Measurements from ENCODE around the gene CCDC7. TPM values are rescaled to one million over a fixed set of nuclear protein-coding genes. Genes with fewer than 3 reads are reported as not detected.
"Not testable (repeated sequence)": the region's sequence is repeated elsewhere in the genome, so short reads cannot be mapped to it uniquely, and the experiment has no call there.

CCDC7 gene
- total RNA-seq, 1 experiment from 2014 or later: 4.0 TPM

GRCh38 chr10:32877915-32878314, 432.0 kb downstream of the CCDC7 start:
- no peaks in the 10 kb centered on the region for H3K27me3 ChIP-seq
- H3K4me3 ChIP-seq: no peak overlapping the region
- no peaks in the 10 kb centered on the region for H3K36me3 ChIP-seq
- no peak for DNase-seq
- peaks cover 4% of the 10 kb centered on the region; the same call in 1 of the 2 replicates for H3K9me3 ChIP-seq

GRCh38 chr10:32878646-32879045, 432.7 kb downstream of the CCDC7 start:
- Histone ChIP-seq H3K9me3 (peaks cover 4% of the 10 kb centered on the region; the same call in 1 of the 2 replicates), H3K27me3 (no peaks in the 10 kb centered on the region), H3K36me3 (no peaks in the 10 kb centered on the region), H3K4me3 (no peak overlapping the region)
- no peak for DNase-seq

- Histone ChIP-seq H3K36me3 (no peaks in the 10 kb centered on the region), H3K27me3 (no peaks in the 10 kb centered on the region), H3K4me3 (no peak overlapping the region), H3K9me3 (no peaks in the 10 kb centered on the region)
- DNase-seq: no peak
Observed at GRCh38 chr10:32882076-32882475, 436.1 kb downstream of the CCDC7 start.

- Histone ChIP-seq H3K9me3 (no peaks in the 10 kb centered on the region), H3K36me3 (peaks cover 2% of the 10 kb centered on the region), H3K27me3 (no peaks in the 10 kb centered on the region), H3K4me3 (no peak overlapping the region)
- no peak for DNase-seq
Observed at GRCh38 chr10:32887481-32887880, 441.5 kb downstream of the CCDC7 start.

GRCh38 chr10:32888161-32888927, 442.4 kb downstream of the CCDC7 start:
- no peaks in the 10 kb centered on the region for H3K27me3 ChIP-seq
- no peaks in the 10 kb centered on the region for H3K9me3 ChIP-seq
- DNase-seq: no peak
- H3K36me3 ChIP-seq: peaks cover 6% of the 10 kb centered on the region
- no peak overlapping the region for H3K4me3 ChIP-seq

GRCh38 chr10:32889631-32890212, 443.8 kb downstream of the CCDC7 start:
- no peak for DNase-seq
- Histone ChIP-seq H3K27me3 (no peaks in the 10 kb centered on the region), H3K4me3 (no peak overlapping the region)

GRCh38 chr10:32890444-32890843, 444.5 kb downstream of the CCDC7 start:
- no peak for DNase-seq
- Histone ChIP-seq H3K9me3 (no peaks in the 10 kb centered on the region), H3K36me3 (peaks cover 20% of the 10 kb centered on the region), H3K4me3 (no peak overlapping the region), H3K27me3 (no peaks in the 10 kb centered on the region)

More at GRCh38 chr10:32889631-32890212, 443.8 kb downstream of the CCDC7 start:
- no peaks in the 10 kb centered on the region for H3K9me3 ChIP-seq
- peaks cover 16% of the 10 kb centered on the region for H3K36me3 ChIP-seq

GRCh38 chr10:32891261-32891660, 445.3 kb downstream of the CCDC7 start:
- peaks cover 28% of the 10 kb centered on the region for H3K36me3 ChIP-seq
- no peaks in the 10 kb centered on the region for H3K27me3 ChIP-seq
- no peak overlapping the region for H3K4me3 ChIP-seq
- H3K9me3 ChIP-seq: no peaks in the 10 kb centered on the region
- no peak for DNase-seq

GRCh38 chr10:32893434-32893833, 447.5 kb downstream of the CCDC7 start:
- Histone ChIP-seq H3K36me3 (peaks cover 50% of the 10 kb centered on the region), H3K4me3 (no peak overlapping the region), H3K27me3 (no peaks in the 10 kb centered on the region), H3K9me3 (no peaks in the 10 kb centered on the region)
- DNase-seq: no peak

GRCh38 chr10:32893916-32894664, 448.1 kb downstream of the CCDC7 start:
- Histone ChIP-seq H3K36me3 (peaks cover 57% of the 10 kb centered on the region), H3K9me3 (no peaks in the 10 kb centered on the region), H3K4me3 (no peak overlapping the region), H3K27me3 (no peaks in the 10 kb centered on the region)
- no peak for DNase-seq

- not testable (repeated sequence) for DNase-seq, H3K27me3 ChIP-seq, H3K9me3 ChIP-seq, H3K4me3 ChIP-seq
- peaks cover 69% of the 10 kb centered on the region for H3K36me3 ChIP-seq
Observed at GRCh38 chr10:32895200-32895968, 449.4 kb downstream of the CCDC7 start.

GRCh38 chr10:32901815-32902214, 455.9 kb downstream of the CCDC7 start:
- Histone ChIP-seq H3K9me3 (no peaks in the 10 kb centered on the region), H3K27me3 (no peaks in the 10 kb centered on the region), H3K36me3 (peaks cover 84% of the 10 kb centered on the region), H3K4me3 (no peak overlapping the region)
- DNase-seq: no peak

- H3K9me3 ChIP-seq: no peaks in the 10 kb centered on the region
Observed at GRCh38 chr10:32905466-32905865, 459.5 kb downstream of the CCDC7 start.

GRCh38 chr10:32906595-32906994, 460.7 kb downstream of the CCDC7 start:
- Histone ChIP-seq H3K36me3 (peaks cover 95% of the 10 kb centered on the region), H3K9me3 (no peaks in the 10 kb centered on the region), H3K27me3 (no peaks in the 10 kb centered on the region), H3K4me3 (no peak overlapping the region)
- no peak for DNase-seq

More at GRCh38 chr10:32905466-32905865, 459.5 kb downstream of the CCDC7 start:
- DNase-seq: no peak
- Histone ChIP-seq H3K4me3 (no peak overlapping the region), H3K27me3 (no peaks in the 10 kb centered on the region), H3K36me3 (peaks cover 86% of the 10 kb centered on the region)

GRCh38 chr10:32909456-32909855, 463.5 kb downstream of the CCDC7 start:
- H3K9me3 ChIP-seq: no peaks in the 10 kb centered on the region
- no peaks in the 10 kb centered on the region for H3K27me3 ChIP-seq
- H3K4me3 ChIP-seq: no peak overlapping the region
- peaks cover 86% of the 10 kb centered on the region for H3K36me3 ChIP-seq
- DNase-seq: no peak

GRCh38 chr10:32909970-32910369, 464.0 kb downstream of the CCDC7 start:
- not testable (repeated sequence) for H3K4me3 ChIP-seq, H3K9me3 ChIP-seq, DNase-seq, H3K27me3 ChIP-seq
- peaks cover 86% of the 10 kb centered on the region for H3K36me3 ChIP-seq
